SK-N-MC (cell line): ENCODE data around the gene RRBP1.

ENCODE experiments used
- EZH2 ChIP-seq: fragments of 200-600 bp; sonication (generic); IDR thresholded peaks from one replicate; pipeline ENCODE4 v1.6.1; 2017; ENCODE audit warnings: antibody characterized with exemption
- FOXP2 ChIP-seq: optimal IDR thresholded peaks from 2 replicates; pipeline ENCODE3; 2011; ENCODE audit warnings: mild to moderate bottlenecking, moderate library complexity; ENCODE audit not compliant: insufficient read depth; ENCODE audit errors: extremely low read length, control extremely low read depth
- POLR2AphosphoS5 ChIP-seq: IDR thresholded peaks from 2 replicates; pipeline ENCODE4 v1.6.1; 2012; ENCODE audit warnings: mild to moderate bottlenecking, low read depth, low read length, borderline replicate concordance

GRCh38 chr20:17681726-17682102 lies 328 bp downstream of the RRBP1 start:
- TF ChIP-seq EZH2 (no peak), POLR2AphosphoS5 (no peak), FOXP2 (no peak)
